Uterine smooth muscle cell (primary cell): ENCODE results near the gene DCAF4L1. TPM values are rescaled to one million over a fixed set of nuclear protein-coding genes. Genes with fewer than 3 reads are reported as not detected.

Experiments used
- total RNA-seq: library from RNA; depleted of rRNA; stranded (reverse); fragments of >200 nt; gene quantifications from 2 replicates; pipeline ENCODE4 v1.2.3, GENCODE V29; 2014

DCAF4L1 gene, protein sequence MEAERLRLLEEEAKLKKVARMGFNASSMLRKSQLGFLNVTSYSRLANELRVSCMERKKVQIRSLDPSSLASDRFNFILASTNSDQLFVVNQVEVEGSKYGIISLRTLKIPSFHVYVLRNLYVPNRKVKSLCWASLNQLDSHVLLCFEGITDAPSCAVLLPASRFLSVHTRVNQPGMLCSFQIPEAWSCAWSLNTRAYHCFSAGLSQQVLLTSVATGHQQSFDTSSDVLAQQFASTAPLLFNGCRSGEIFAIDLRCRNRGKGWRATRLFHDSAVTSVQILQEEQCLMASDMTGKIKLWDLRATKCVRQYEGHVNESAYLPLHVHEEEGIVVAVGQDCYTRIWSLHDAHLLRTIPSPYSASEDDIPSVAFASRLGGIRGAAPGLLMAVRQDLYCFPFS
- 0.11 and 0.12 TPM in 2 replicates for total RNA-seq

GRCh38 chr4:41981456-41981855, at the start of gene DCAF4L1:
Gene DCAF4L1 (plus strand): TSS chr4:41981756. CDS start chr4:41981793, 37 bp downstream.

DNA sequence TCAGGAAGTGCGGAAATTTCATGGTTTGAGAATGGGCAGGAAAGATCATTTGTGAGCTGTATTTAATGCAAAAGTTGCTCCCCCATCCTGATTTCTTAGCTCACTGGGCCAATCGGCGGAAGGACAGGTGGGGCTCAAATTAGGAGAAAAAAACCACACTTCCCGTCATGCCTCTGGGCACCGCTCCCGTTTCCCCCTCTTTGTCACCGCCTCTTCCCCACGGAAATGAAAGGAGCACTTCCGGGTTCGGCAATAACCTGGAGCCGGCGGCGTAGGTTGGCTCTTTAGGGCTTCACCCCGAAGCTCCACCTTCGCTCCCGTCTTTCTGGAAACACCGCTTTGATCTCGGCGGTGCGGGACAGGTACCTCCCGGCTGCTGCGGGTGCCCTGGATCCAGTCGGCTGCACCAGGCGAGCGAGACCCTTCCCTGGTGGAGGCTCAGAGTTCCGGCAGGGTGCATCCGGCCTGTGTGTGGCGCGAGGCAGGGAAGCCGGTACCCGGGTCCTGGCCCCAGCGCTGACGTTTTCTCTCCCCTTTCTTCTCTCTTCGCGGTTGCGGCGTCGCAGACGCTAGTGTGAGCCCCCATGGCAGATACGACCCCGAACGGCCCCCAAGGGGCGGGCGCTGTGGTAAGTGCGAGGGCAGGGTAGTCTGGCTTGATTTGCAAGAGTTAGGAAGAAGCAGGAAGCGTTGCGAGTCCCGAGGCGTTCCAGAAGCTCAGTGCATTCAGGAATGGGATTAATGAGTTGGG, 46.5 kb upstream of the DCAF4L1 start, which contains the start of gene TMEM33:
Gene TMEM33, plus strand, starts transcription at position 529 of the 751 bp plus-strand sequence. Its CDS starts 56 bp downstream, at position 585.

DNA sequence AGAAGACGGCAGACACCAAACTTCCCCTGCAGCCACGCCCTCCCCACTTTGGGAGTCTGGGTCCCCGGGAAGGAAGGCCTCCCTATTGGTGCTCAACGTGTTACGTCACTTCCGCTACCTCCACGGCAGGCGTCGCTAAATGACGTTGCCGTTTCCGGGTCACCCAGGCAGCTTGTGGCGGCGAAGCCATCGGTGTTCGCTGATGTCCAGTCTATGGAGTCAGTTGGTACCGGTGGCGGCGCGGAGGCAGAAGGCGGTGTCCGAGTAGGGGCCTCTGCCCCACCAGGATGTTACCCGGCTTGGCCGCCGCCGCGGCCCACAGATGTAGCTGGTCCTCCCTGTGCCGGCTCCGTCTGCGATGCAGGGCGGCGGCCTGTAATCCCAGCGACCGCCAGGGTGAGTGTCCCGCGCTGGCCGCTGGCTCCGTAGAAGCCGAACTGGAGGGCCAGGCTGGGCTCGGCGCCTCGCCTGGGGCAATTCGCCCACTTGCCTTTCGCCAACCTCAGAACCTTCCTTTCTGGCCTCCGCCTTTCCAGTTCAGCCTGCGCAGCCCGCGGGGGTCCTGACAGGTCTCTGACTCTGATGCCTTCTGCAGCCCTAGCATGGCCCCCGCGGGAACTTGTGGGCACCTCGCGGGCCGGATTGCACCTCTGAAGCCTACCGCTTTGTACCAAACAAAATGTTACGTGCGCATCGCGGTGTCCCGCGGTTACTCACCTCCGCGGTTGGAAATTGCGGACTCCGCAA, 9.0 kb downstream of the DCAF4L1 start, which contains the start of gene SLC30A9:
Gene SLC30A9, plus strand, starts transcription at position 166 of the 747 bp plus-strand sequence. Its CDS starts 122 bp downstream, at position 288.

Other genes with a start within 250 kb of the DCAF4L1 start
- gene PHOX2B, start 233.0 kb upstream of the DCAF4L1 start, total RNA-seq: not detected in 2 replicates
- gene TMEM33, start 46.3 kb upstream of the DCAF4L1 start, total RNA-seq: 49.5 and 60.3 TPM in 2 replicates
- 101 and 104 TPM in 2 replicates for gene SLC30A9, start 8.8 kb downstream of the DCAF4L1 start, total RNA-seq
- gene BEND4, start 170.9 kb downstream of the DCAF4L1 start, total RNA-seq: under 0.01 and 0.12 TPM in 2 replicates